ENCODE results near the gene CCDC158. TPM values are rescaled to one million over a fixed set of nuclear protein-coding genes. Genes with fewer than 3 reads are reported as not detected.

CCDC158 gene
- total RNA-seq, 1 donor from 2014 or later = 0.64 TPM

DNA sequence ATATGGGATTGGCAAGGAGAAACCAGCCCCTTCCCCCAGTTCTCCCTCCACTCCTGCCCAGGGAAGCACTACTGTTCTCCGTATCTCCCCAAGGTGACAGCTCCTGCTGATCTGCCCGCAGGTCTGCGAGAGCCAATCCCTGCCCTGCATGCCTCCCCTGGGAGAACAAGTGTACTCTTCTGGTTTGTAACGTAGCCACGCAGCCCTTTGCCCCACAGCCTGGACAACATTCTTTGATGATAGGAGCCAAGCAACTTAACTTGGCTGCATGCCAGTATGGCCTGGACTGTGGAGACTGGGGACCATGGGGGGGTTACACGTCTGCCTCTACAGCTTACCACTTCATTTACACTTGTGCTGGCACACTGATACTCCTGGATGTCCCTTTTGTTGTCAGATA is 112.4 kb downstream of the CCDC158 start:
- ATAC-seq (no peak), DNase-seq (no peak)
- TF ChIP-seq, protein P1, sequence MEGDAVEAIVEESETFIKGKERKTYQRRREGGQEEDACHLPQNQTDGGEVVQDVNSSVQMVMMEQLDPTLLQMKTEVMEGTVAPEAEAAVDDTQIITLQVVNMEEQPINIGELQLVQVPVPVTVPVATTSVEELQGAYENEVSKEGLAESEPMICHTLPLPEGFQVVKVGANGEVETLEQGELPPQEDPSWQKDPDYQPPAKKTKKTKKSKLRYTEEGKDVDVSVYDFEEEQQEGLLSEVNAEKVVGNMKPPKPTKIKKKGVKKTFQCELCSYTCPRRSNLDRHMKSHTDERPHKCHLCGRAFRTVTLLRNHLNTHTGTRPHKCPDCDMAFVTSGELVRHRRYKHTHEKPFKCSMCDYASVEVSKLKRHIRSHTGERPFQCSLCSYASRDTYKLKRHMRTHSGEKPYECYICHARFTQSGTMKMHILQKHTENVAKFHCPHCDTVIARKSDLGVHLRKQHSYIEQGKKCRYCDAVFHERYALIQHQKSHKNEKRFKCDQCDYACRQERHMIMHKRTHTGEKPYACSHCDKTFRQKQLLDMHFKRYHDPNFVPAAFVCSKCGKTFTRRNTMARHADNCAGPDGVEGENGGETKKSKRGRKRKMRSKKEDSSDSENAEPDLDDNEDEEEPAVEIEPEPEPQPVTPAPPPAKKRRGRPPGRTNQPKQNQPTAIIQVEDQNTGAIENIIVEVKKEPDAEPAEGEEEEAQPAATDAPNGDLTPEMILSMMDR (IDR thresholded peaks at IDR 0.05) = no peak
- Histone ChIP-seq H3K4me3 (peak overlapping the region; percentile 82), H3K36me3 (peaks cover 8% of the 10 kb centered on the region), H3K9me3 (no peaks in the 10 kb centered on the region), H3K27ac (no peak overlapping the region), H3K4me1 (peaks cover 18% of the 10 kb centered on the region), H3K27me3 (no peaks in the 10 kb centered on the region)
- intact Hi-C loops (cut with DNase I) = no loop called here

- Histone ChIP-seq H3K4me1 (peaks cover 18% of the 10 kb centered on the region), H3K27ac (peak overlapping the region; percentile 80), H3K36me3 (peaks cover 8% of the 10 kb centered on the region), H3K27me3 (no peaks in the 10 kb centered on the region), H3K4me3 (peak overlapping the region; percentile 82), H3K9me3 (no peaks in the 10 kb centered on the region)
- intact Hi-C loops (cut with DNase I) = no loop called here
- DNase-seq (no peak), ATAC-seq (no peak)
- TF ChIP-seq, protein P1 (IDR thresholded peaks at IDR 0.05) = no peak
Measured at GRCh38 chr4:76307660-76308014, 113.3 kb downstream of the CCDC158 start.

GRCh38 chr4:76306882-76307659 is 113.9 kb downstream of the CCDC158 start:
- Histone ChIP-seq H3K27me3 (no peaks in the 10 kb centered on the region), H3K4me3 (peak overlapping the region; percentile 82), H3K27ac (peak overlapping the region; percentile 80), H3K4me1 (peaks cover 17% of the 10 kb centered on the region), H3K36me3 (peaks cover 8% of the 10 kb centered on the region), H3K9me3 (no peaks in the 10 kb centered on the region)
- intact Hi-C loops (cut with DNase I) = no loop called here
- ATAC-seq = peak; percentile 71
- TF ChIP-seq, protein P1 (IDR thresholded peaks at IDR 0.05) = peak; percentile 41
- DNase-seq = peak; percentile 81

GRCh38 chr4:76305971-76306881 is 114.7 kb downstream of the CCDC158 start, which contains the start of gene STBD1:
Gene STBD1, plus strand, starts transcription at chr4:76306733. Its CDS starts 37 bp downstream, at chr4:76306770.
- ATAC-seq (peak; percentile 89), DNase-seq (peak; percentile 90)
- intact Hi-C loops (cut with DNase I) = no loop called here
- TF ChIP-seq, protein P1 (IDR thresholded peaks at IDR 0.05) = no peak
- Histone ChIP-seq H3K27me3 (no peaks in the 10 kb centered on the region), H3K9me3 (no peaks in the 10 kb centered on the region), H3K27ac (peak within 1 kb of the TSS; percentile 80), H3K4me3 (peak within 1 kb of the TSS; percentile 82), H3K4me1 (peaks cover 22% of the 10 kb centered on the region), H3K36me3 (peaks cover 8% of the 10 kb centered on the region)

DNA sequence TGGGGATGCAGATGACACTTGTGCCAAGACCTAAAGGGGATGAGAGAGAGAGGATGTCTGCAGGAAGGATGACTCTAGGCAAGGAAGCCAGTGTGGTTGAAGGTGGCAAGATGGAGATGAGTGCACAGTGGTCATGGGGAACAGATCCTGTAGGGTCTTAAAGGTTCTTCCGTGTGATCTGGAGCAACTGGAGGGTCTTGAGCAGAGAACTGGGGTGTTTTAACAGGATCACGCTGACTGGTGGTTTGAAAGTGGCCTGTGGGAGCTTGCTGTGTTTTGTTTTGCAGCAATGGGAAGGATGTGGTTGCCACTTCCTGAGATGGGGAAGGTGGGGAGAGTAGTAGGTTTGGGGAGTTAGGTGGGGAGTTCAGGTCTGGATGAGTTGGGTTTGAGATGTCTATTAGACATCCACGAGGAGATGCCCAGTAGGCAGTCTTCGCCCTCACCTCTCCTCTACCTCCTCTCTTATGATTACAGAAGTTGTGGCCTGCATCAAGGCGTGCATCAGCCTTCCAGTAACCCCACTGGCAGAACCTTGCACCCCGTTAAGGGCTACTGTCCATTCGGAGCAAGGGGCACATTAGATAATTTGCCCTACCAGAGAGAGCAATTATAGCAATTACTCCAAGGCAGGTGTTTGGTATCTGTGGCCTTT is 115.8 kb downstream of the CCDC158 start:
- intact Hi-C loops (cut with DNase I) = no loop called here
- no peaks in the 10 kb centered on the region for H3K9me3 ChIP-seq
- H3K27ac ChIP-seq = peak overlapping the region; percentile 80
- DNase-seq = no peak
- H3K4me3 ChIP-seq = peak overlapping the region; percentile 82
- TF ChIP-seq, protein P1 (IDR thresholded peaks at IDR 0.05) = no peak
- H3K36me3 ChIP-seq = peaks cover 8% of the 10 kb centered on the region
- H3K4me1 ChIP-seq = peaks cover 26% of the 10 kb centered on the region
- no peak for ATAC-seq
- no peaks in the 10 kb centered on the region for H3K27me3 ChIP-seq

All from upper lobe of right lung (tissue), 1 donor.